Measurements from ENCODE around the gene KRT40.

- TF ChIP-seq CTCF (IDR thresholded peaks at IDR 0.05) (no peak), POLR2A (IDR thresholded peaks at IDR 0.05) (no peak)
These were observed 32.6 kb upstream of the KRT40 start for GRCh38 chr17:41016578-41017215.
